AG09319 (cell line): ENCODE data around the gene CLDN19.

Experiments
- DNase-seq: peaks from one replicate; pipeline ENCODE4 v3.0.0-alpha.2; 2010; ENCODE audit warnings: low read depth; ENCODE audit errors: extremely low read depth
- TF ChIP-seq, protein P1 (sequence below): IDR thresholded peaks from 2 replicates; pipeline ENCODE4 v1.5.1; 2011; ENCODE audit warnings: low read depth, mild to moderate bottlenecking, inconsistent platforms, low read length, moderate library complexity

CLDN19 gene

DNA sequence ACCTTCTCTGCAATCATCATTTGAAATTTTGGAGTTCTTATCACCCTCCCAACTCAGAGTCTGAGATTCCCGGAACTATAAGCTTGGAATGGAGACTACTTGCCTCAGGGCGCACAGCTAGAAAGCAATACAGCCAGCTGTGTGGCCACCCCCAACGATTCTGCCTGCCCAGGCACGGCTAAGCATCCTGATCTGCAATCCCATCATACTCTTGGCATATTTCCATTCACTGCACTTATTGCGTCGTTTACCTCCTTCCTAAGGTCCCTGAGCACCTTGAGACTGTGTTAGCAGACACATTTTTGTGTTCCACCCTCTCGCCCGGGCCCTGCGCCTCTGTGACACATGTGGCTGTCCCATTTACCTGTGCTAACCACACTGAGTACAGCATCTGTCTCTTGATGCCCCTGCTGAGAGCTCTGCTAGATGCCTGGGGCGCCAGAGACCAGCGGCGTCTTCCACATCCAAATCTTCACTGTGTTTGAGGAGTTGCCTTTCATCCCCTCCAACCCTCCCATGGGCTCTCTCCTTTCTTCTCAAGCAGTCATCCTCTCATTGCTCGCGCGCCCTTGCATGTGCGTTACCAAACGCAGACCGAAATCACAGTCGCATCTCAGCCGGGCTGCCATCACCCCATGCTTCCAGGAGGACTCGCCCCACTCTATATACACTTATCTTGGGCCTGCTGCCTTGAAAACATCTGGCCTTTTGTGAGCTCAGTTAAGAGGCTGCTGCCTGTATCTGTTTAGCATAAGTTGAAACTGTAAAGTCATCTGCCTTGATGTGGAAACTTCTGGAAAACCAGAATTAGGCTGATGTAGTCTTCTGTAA is 3.5 kb upstream of the CLDN19 start:
- TF ChIP-seq, protein P1, sequence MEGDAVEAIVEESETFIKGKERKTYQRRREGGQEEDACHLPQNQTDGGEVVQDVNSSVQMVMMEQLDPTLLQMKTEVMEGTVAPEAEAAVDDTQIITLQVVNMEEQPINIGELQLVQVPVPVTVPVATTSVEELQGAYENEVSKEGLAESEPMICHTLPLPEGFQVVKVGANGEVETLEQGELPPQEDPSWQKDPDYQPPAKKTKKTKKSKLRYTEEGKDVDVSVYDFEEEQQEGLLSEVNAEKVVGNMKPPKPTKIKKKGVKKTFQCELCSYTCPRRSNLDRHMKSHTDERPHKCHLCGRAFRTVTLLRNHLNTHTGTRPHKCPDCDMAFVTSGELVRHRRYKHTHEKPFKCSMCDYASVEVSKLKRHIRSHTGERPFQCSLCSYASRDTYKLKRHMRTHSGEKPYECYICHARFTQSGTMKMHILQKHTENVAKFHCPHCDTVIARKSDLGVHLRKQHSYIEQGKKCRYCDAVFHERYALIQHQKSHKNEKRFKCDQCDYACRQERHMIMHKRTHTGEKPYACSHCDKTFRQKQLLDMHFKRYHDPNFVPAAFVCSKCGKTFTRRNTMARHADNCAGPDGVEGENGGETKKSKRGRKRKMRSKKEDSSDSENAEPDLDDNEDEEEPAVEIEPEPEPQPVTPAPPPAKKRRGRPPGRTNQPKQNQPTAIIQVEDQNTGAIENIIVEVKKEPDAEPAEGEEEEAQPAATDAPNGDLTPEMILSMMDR: no peak
- DNase-seq: no peak

GRCh38 chr1:42742617-42743316 is 2.7 kb upstream of the CLDN19 start:
- DNase-seq: no peak
- TF ChIP-seq, protein P1: no peak

- TF ChIP-seq, protein P1: no peak
- no peak for DNase-seq
Measured at GRCh38 chr1:42742141-42742540, 2.1 kb upstream of the CLDN19 start.

GRCh38 chr1:42741706-42742105 is 1.7 kb upstream of the CLDN19 start:
- TF ChIP-seq, protein P1: no peak
- no peak for DNase-seq

- TF ChIP-seq, protein P1: no peak
- DNase-seq: no peak
Measured at GRCh38 chr1:42740851-42741580, 980 bp upstream of the CLDN19 start.

GRCh38 chr1:42738678-42739226 is 1.3 kb downstream of the CLDN19 start:
- TF ChIP-seq, protein P1: no peak
- no peak for DNase-seq
